ENCODE data around the gene TBXA2R.
"Not testable (repeated sequence)": the region's sequence is repeated elsewhere in the genome, so short reads cannot be mapped to it uniquely, and the experiment has no call there.

The TBXA2R gene

DNA sequence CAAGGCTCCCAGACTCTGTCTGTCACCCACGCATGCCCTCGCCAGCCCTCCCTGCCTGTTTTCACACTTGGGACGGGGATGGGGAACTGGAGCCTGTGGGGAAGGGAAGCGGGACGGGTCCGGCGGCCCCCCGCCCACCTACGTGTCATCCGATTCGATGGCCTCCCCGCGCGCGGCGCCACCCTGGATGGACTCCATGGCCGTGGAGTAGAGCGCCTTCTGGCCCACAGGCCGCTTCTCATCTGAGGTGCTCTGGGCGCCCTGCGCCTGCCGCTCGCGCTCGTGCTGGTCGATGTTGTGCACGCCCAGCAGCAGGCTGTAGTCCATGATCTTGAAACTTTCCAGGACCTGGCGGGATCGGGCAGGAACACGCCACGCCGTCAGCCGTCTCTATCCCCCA is 45.0 kb upstream of the TBXA2R start:
- FAIRE-seq (no peak), DNase-seq (ENCODE audit: insufficient read length, low spot score) (no peak)
- TF ChIP-seq, protein P1, sequence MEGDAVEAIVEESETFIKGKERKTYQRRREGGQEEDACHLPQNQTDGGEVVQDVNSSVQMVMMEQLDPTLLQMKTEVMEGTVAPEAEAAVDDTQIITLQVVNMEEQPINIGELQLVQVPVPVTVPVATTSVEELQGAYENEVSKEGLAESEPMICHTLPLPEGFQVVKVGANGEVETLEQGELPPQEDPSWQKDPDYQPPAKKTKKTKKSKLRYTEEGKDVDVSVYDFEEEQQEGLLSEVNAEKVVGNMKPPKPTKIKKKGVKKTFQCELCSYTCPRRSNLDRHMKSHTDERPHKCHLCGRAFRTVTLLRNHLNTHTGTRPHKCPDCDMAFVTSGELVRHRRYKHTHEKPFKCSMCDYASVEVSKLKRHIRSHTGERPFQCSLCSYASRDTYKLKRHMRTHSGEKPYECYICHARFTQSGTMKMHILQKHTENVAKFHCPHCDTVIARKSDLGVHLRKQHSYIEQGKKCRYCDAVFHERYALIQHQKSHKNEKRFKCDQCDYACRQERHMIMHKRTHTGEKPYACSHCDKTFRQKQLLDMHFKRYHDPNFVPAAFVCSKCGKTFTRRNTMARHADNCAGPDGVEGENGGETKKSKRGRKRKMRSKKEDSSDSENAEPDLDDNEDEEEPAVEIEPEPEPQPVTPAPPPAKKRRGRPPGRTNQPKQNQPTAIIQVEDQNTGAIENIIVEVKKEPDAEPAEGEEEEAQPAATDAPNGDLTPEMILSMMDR (IDR thresholded peaks at IDR 0.05; ENCODE audit: insufficient read depth, missing control alignments), result no peak

DNA sequence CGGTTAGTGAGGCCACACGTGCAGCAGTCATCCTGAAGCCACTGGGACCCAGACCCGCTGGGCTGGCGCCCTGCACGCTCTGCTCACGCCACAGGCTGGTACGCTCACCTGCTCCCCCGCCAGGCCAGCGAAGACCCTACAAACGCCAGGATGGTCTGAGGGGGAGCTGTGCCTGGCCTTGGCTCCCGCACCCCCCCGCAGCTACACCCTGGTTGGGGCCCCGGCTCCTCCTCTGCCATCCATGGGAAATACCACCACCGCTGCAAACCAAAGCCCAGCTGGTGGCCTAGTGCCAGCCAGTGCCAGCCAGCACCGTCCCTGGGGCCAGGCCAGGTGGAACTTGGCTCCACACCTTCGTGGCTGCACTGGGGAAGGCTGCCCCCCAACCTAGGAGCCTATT is 43.2 kb upstream of the TBXA2R start:
- DNase-seq (ENCODE audit: insufficient read length, low spot score) (no peak), FAIRE-seq (no peak)
- TF ChIP-seq, protein P1 (IDR thresholded peaks at IDR 0.05; ENCODE audit: insufficient read depth, missing control alignments), result no peak

DNA sequence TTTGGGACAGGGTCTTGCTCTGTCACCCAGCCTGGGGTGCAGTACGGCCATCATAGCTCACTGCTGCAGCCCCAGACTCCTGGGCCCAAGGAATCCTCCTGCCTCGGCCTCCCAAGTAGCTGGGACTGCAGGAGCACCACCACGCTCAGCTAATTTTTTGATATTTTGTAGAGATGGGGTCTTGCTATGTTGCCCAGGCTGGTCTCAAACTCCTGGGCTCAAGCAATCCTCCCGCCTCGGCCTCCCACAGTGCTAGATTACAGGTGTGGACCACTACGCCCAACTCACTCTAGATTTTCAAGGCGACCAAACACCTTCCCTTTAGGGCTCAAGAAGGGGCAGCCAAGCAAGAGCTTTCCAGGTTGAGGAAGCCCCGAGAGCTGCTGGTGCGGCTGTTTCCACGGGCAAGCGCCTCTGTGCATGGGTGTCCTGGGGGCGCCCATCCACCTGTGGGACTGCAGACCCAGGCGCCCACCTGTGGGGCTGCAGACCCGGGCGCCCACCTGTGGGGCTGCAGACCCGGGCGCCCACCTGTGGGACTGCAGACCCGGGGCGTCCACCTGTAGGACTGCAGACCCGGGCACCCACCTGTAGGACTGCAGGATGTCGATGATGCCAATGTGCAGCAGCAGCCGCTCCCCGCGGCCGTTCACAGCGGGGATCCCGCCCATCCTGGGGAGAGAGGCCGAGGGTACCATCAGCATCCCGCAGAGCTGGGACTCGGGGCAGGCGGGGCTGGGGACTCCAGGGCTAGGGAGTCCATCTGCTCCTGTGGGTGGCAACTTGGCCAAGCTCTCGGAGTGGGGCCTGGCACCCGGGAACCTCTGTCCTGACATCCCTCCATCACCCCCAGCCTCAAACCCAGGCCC is 41.6 kb upstream of the TBXA2R start:
- TF ChIP-seq, protein P1 (IDR thresholded peaks at IDR 0.05; ENCODE audit: insufficient read depth, missing control alignments), result no peak
- FAIRE-seq (no peak), DNase-seq (ENCODE audit: insufficient read length, low spot score) (no peak)

DNA sequence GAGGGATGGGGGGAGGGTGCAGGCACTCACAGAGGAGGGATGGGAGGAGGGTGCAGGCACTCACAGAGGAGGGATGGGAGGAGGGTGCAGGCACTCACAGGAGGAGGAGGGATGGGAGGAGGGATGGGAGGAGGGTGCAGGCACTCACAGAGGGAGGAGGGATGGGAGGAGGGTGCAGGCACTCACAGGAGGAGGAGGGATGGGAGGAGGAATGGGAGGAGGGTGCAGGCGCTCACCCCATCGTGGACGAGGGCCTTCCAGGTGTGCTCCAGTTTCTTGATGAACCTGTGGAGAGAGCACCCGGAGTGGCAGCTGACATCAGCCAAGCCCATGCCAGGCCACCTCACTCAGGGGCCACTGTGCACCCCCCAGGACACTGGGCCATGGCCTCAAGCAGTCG is 40.4 kb upstream of the TBXA2R start:
- DNase-seq (ENCODE audit: insufficient read length, low spot score); FAIRE-seq: not testable (repeated sequence)

DNA sequence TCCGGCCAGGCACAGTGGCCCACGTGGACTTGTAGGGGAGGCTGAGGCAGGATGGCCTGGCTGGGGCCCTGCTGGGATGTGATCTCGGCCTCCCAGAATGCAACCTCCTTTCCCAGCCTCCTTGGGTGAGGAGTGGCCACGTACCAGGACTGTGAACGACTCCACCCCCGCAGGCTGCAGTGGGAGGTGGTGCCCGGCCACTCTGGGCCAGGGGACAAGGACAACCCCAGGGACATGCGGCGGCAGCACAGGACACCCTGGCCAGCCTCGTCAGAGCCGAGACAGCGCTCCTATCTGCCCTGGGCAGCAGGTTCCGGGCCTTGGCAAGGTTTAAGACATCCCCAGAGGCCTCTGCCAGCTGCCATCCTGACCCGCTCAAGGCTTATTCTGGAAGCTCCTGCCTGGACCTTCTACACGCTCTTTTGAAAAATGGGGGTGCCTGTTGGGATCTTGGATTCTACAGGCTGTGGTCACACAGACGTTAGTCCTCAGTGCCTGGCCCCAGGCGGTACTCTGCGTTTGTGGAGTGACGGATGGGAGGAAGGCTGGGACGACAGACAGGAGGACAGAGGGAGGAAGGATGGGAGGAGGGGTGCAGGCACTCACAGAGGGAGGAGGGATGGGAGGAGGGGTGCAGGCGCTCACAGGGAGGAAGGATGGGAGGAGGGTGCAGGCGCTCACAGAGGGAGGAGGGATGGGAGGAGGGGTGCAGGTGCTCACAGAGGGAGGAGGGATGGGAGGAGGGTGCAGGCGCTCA is 39.8 kb upstream of the TBXA2R start:
- DNase-seq (ENCODE audit: insufficient read length, low spot score) (no peak), FAIRE-seq (no peak)
- TF ChIP-seq, protein P1 (IDR thresholded peaks at IDR 0.05; ENCODE audit: insufficient read depth, missing control alignments), result no peak

DNA sequence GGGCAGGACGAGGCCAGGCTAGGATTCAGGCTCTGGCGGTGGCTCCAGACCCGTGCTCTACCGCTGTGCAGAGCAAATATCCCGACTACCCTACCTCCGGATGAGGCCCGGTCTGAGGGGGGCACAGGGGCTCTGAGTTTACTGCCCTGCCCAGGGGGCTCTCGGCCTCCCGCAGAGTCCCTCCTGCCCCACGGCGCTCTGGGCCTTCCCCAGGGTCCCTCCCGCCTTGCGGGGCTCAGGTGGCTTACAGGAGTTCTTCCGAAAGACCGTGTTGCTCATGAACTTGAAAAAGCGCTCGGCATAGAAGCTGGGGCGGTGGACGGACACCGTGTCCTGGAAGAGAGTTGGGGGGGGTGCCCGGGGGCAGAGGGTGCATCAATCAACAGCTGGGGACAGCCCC is 39.1 kb upstream of the TBXA2R start:
- TF ChIP-seq, protein P1 (IDR thresholded peaks at IDR 0.05; ENCODE audit: insufficient read depth, missing control alignments), result no peak
- DNase-seq (ENCODE audit: insufficient read length, low spot score) (no peak), FAIRE-seq (no peak)

DNA sequence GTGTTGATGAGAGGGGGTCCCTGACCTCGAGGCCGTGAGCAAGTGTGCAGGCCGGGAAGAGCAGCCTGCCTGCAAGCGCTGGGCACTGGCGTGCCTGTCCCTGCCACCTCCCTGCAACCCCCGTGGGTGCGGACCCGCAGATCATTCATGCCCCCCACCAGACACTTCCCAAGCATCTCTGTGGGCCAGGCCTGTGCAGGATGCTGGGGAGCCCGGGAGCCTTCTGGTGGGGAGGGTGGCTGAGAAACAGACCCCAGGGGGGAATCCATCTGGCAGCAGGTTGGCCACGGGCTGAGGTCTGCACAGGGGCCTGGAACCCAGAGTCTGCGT is 38.4 kb upstream of the TBXA2R start:
- DNase-seq (ENCODE audit: insufficient read length, low spot score), result no peak
- TF ChIP-seq, protein P1 (IDR thresholded peaks at IDR 0.05; ENCODE audit: insufficient read depth, missing control alignments), result no peak

More for the DNA sequence above, 38.4 kb upstream of the TBXA2R start:
- no peak for FAIRE-seq

All from D721Med (cell line).